ENCODE results near the gene H2BK1. TPM values are rescaled to one million over a fixed set of nuclear protein-coding genes. Genes with fewer than 3 reads are reported as not detected.

H2BK1 gene
- total and polyA plus RNA-seq, 2 of the 13 experiments (the other 11 are each of a cell fraction or from before 2014, with no cell fraction given): not detected

DNA sequence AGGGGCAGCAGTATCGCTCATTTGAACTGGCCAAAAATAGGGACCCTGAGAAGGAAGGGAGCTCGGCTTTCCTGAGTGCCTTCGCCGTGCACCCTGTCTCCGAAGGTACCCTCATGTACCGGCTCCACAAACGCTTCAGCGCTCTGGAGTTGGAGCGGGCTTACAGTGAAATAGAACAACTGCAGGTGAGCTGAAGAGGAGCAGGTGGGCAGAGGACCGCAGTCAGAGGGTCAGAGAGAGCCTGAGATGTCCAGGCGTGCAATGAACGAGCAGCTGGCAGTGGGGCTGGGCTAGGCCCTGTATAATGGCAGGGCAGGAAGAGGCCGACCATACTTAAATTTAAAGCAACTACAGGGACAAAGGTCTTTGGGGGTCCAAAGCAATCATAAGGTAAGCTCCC is 26.1 kb upstream of the H2BK1 start:
- ATAC-seq (no peak), DNase-seq (ENCODE audit: low spot score) (no peak), FAIRE-seq (no peak)
- in situ Hi-C loops (cut with HindIII; ENCODE audit: extremely low pct_ligation_motif_present, low pct_unique_long_range_greater_than_20kb): no loop called here
- H3K4me2 ChIP-seq (ENCODE audit: low read depth, low read length): no peak overlapping the region
- peaks cover 6 to 32% of the 10 kb centered on the region in 2 experiments; a peak in 4 of 5 replicates for H3K36me3 ChIP-seq (replicated peaks in 1 of 2; ENCODE audit: control insufficient read depth in 1 of 2, insufficient read depth in 2 of 2, low read length in 2 of 2)
- intact Hi-C loops (cut with micrococcal nuclease; ENCODE audit: unreplicated experiment): no loop called here
- WGBS (ENCODE audit: low lambda C conversion rate): 98% methylated on average over 10 of the region's 13 CpGs
- no peak for TF ChIP-seq ZNF12 (CRISPR knock-in tag; IDR thresholded peaks at IDR 0.05)
- no peak for TF ChIP-seq BRCA1 (CRISPR knock-in tag; IDR thresholded peaks at IDR 0.05)
- TF ChIP-seq ZNF512B (CRISPR knock-in tag; IDR thresholded peaks at IDR 0.05; ENCODE audit: borderline replicate concordance): no peak
- TF ChIP-seq ZNF577 (CRISPR knock-in tag; IDR thresholded peaks at IDR 0.05; ENCODE audit: borderline replicate concordance, low read depth): no peak
- no peak for TF ChIP-seq ZNF557 (CRISPR knock-in tag; IDR thresholded peaks at IDR 0.05)
- TF ChIP-seq, protein P1, sequence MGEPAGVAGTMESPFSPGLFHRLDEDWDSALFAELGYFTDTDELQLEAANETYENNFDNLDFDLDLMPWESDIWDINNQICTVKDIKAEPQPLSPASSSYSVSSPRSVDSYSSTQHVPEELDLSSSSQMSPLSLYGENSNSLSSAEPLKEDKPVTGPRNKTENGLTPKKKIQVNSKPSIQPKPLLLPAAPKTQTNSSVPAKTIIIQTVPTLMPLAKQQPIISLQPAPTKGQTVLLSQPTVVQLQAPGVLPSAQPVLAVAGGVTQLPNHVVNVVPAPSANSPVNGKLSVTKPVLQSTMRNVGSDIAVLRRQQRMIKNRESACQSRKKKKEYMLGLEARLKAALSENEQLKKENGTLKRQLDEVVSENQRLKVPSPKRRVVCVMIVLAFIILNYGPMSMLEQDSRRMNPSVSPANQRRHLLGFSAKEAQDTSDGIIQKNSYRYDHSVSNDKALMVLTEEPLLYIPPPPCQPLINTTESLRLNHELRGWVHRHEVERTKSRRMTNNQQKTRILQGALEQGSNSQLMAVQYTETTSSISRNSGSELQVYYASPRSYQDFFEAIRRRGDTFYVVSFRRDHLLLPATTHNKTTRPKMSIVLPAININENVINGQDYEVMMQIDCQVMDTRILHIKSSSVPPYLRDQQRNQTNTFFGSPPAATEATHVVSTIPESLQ (CRISPR knock-in tag; conservative IDR thresholded peaks at IDR 0.05): no peak
- TF ChIP-seq SMAD3 (CRISPR knock-in tag; IDR thresholded peaks at IDR 0.05): no peak
- H3K4me1 ChIP-seq (ENCODE audit: insufficient read depth, low read length): peaks cover 30% of the 10 kb centered on the region
- peaks cover 22% of the 10 kb centered on the region for H3K79me2 ChIP-seq (ENCODE audit: insufficient read depth, low read length)
- BruUV-seq (replicated peaks): TSS peak; percentile 1
- ChIA-PET CTCF (ENCODE audit: low intra/inter-chr PET ratio, low total read pairs) (no interaction called here), POLR2A (interaction anchor here (1.6 kb wide), 1 partner anchor 9 kb away, joined by 3 read pairs; the partner anchor contains the start of gene ABCF2)
- no peak overlapping the region for H3K27ac ChIP-seq (ENCODE audit: extremely low read length, insufficient read depth, low read length)
- no peaks in the 10 kb centered on the region for H3K9me3 ChIP-seq (ENCODE audit: low read length)
- peaks cover 12% of the 10 kb centered on the region; the same call in 1 of the 2 replicates for H4K20me1 ChIP-seq (ENCODE audit: insufficient read depth, low read length)
- H3K27me3 ChIP-seq (ENCODE audit: control insufficient read depth in 1 of 2, insufficient read depth in 2 of 2, low read length in 2 of 2): no peaks in the 10 kb centered on the region; a peak in 1 of 5 replicates
- no peak overlapping the region for H3K4me3 ChIP-seq (replicated peaks in 1 of 3; ENCODE audit: insufficient read depth in 1 of 3, low read depth in 2 of 3, low read length in 3 of 3)
- no peak overlapping the region for H2AFZ ChIP-seq (ENCODE audit: low read length)
- H3K9ac ChIP-seq (ENCODE audit: insufficient read depth, low read depth, low read length): no peak overlapping the region
